Activated effector memory CD4-positive, alpha-beta T cell treated with anti-CD3 and anti-CD28 coated beads, Interleukin-2, amount 50 U/mL, for 16 hours (primary cell): ENCODE data around the gene SKIC2.
"Not testable (repeated sequence)": the region's sequence is repeated elsewhere in the genome, so short reads cannot be mapped to it uniquely, and the experiment has no call there.

Experiments used
- DNase-seq: peaks from one replicate; pipeline ENCODE4 v3.0.0-alpha.2; 2020

The SKIC2 gene

GRCh38 chr6:32005538-32005880, 46.5 kb downstream of the SKIC2 start:
- DNase-seq: not testable (repeated sequence)

GRCh38 chr6:32005991-32006529, 47.1 kb downstream of the SKIC2 start:
- DNase-seq: peak; percentile 47

DNA sequence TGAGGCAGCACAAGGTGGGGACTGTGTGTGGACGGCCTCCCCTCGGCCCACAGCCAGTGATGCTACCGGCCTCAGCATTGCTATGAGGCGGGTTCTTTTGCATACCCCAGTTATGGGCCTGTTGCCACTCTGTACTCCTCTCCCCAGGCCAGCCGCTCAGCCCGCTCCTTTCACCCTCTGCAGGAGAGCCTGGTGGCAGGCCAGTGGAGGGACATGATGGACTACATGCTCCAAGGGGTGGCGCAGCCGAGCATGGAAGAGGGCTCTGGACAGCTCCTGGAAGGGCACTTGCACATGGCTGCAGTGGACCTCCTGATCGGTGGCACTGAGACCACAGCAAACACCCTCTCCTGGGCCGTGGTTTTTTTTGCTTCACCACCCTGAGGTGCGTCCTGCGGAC, 48.1 kb downstream of the SKIC2 start:
- DNase-seq: not testable (repeated sequence)

DNA sequence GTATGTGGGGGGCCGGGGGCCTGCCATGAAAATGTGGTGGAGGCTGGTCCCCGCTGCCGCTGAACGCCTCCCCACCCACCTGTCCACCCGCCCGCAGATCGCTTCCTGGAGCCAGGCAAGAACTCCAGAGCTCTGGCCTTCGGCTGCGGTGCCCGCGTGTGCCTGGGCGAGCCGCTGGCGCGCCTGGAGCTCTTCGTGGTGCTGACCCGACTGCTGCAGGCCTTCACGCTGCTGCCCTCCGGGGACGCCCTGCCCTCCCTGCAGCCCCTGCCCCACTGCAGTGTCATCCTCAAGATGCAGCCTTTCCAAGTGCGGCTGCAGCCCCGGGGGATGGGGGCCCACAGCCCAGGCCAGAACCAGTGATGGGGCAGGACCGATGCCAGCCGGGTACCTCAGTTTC, 49.1 kb downstream of the SKIC2 start:
- not testable (repeated sequence) for DNase-seq

DNA sequence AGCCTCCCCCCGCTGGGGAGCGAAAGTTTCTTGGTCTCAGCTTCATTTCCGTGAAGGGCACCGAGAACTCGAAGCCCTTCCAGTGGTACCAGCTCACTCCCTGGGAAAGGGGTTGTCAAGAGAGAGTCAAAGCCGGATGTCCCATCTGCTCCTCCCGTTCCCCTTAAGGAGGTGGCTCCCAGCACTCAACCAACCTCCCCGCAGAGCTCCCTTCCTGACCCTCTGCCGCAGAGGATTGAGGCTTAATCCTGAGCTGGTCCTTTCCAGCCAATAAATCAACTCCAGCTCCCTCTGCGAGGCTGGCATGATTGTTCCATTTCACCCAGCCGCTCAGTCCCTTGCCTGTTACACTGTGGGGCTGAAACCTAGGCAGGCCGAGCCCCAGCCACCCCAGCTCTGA, 49.6 kb downstream of the SKIC2 start:
- DNase-seq: not testable (repeated sequence)

DNA sequence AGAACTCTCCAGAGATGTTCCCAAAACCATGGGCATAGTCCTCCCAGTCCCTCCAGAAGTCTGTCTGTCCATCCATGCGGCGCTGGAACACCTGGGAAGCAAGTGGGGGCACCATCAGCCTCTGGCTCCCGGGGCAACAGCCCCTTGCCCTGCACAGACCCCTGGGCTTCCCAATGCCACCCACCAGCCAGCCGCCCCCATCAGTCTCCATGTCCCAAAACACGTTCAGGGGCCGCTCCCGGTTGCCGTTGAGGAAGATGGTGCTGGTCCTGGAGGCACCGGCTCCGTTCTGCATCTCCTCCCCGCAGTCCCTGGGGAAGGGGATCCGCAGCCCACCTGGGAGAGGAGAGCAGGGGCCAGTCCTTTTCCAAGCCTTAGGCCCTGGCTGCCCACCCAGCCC, 50.6 kb downstream of the SKIC2 start:
- DNase-seq: not testable (repeated sequence)

- DNase-seq: not testable (repeated sequence)
Measured at GRCh38 chr6:32010856-32011530, 52.0 kb downstream of the SKIC2 start.

DNA sequence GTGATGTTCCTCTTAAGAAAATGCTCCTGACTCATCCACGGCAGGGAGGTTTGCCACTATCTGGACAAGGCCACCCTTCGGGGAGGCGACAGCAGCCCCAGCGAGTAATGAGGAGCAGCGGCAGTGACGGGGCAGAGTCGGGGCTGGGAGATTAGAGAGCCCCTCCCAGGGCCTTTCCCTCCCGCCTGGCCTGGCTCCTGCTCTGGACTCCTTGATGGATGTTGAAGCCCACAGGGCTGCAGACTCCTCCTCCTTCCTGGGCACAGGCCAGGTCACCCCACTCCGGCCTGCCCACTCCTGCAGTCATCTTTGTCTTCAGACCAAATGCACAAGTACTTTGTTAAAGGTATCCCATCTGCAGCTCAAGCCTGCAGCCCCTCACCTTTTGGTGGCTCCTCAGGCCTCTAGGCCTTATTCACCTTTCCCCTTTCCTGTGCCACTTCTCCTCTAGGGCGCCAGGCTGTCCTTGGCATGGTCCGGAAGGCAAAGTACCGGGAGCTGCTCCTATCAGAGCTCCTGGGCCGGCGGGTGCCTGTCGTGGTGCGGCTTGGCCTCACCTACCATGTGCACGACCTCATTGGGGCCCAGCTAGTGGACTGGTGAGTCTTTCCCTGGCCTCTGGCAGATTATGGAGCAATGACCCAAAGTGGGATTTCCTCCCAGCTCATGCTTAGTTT, 54.1 kb downstream of the SKIC2 start:
- DNase-seq: not testable (repeated sequence)

DNA sequence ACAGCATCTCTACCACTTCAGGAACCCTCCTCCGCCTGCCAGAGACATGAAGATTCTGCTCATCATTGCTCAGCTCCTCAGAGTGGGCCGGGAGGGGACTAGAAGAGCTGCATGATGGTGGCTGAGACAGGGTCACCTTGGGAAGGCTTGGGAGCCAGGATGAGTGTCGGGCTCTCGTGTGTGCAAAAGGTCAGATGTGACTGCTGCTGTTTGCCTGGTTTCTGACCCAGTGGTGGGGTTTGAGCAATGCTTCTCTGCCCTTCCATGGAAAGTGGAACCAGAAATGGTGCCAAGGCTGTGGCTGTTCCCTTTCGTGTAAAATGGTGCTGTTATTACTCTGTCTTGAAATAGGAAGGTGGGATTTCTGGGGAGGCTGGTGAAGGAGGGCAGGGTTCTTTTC, 54.8 kb downstream of the SKIC2 start:
- DNase-seq: not testable (repeated sequence)

GRCh38 chr6:32014547-32014946, 55.6 kb downstream of the SKIC2 start, which contains the start of gene C4B:
TSS of gene C4B (plus strand) at chr6:32014795. CDS start at chr6:32014846, 51 bp downstream.
- not testable (repeated sequence) for DNase-seq
